Measurements from ENCODE around the gene TNIP3.

TNIP3 gene

DNA sequence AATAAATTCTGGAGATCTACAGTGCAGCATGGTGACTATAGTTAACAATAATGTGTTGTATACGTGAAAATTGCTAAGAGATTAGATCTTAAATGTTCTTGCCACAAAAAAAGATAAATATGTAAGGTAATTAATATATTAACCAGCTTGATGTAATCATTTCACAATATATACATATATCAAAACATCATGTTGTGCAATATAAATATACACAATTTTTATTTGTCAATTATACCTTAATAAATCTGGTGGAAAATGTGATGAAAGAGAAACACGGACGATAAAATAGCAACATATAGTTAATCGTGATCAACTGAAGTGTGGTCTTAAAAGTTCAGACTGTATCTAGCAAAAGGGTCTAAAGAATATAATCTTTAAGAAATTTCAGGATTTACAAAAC is 75.3 kb downstream of the TNIP3 start:
- DNase-seq (ENCODE audit: low read depth in 3 of 3, low spot score in 1 of 3), result no peak
